ENCODE data around the gene GCHFR.

DNA sequence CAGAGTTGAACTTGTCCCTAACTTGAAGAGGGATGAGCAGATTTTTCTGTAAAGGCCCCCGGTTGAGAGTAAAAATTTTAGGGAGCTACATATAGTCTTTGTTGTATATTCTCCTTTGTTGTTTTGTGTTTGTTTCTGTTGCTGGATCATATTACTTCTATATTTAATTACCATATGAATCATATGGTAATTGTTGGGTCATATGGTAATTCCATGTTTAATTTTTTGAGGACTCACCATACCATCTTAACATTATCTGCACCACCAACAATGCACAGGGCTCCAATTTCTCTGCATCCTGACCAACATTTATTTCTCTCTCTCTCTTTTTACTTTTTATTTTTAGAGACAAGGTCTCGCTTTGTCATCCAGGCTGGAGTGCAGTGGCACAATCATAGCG is 35.7 kb downstream of the GCHFR start:
- TF ChIP-seq, protein P1, sequence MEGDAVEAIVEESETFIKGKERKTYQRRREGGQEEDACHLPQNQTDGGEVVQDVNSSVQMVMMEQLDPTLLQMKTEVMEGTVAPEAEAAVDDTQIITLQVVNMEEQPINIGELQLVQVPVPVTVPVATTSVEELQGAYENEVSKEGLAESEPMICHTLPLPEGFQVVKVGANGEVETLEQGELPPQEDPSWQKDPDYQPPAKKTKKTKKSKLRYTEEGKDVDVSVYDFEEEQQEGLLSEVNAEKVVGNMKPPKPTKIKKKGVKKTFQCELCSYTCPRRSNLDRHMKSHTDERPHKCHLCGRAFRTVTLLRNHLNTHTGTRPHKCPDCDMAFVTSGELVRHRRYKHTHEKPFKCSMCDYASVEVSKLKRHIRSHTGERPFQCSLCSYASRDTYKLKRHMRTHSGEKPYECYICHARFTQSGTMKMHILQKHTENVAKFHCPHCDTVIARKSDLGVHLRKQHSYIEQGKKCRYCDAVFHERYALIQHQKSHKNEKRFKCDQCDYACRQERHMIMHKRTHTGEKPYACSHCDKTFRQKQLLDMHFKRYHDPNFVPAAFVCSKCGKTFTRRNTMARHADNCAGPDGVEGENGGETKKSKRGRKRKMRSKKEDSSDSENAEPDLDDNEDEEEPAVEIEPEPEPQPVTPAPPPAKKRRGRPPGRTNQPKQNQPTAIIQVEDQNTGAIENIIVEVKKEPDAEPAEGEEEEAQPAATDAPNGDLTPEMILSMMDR (IDR thresholded peaks at IDR 0.05): no peak
- no peak for TF ChIP-seq POLR2A (IDR thresholded peaks at IDR 0.05)
